ENCODE results near the gene ZNF225.
"Not testable (repeated sequence)": the region's sequence is repeated elsewhere in the genome, so short reads cannot be mapped to it uniquely, and the experiment has no call there.

ZNF225 gene

GRCh38 chr19:44163789-44164188 is 50.6 kb downstream of the ZNF225 start:
- WGBS, 2 donors (ENCODE audit: extremely low coverage in 2 of 2, insufficient read length in 2 of 2, insufficient replicate concordance in 1 of 2): no CpG with 5 or more reads among the region's 2 CpGs
- H2BK5ac ChIP-seq (ENCODE audit: low read length): no peak overlapping the region

DNA sequence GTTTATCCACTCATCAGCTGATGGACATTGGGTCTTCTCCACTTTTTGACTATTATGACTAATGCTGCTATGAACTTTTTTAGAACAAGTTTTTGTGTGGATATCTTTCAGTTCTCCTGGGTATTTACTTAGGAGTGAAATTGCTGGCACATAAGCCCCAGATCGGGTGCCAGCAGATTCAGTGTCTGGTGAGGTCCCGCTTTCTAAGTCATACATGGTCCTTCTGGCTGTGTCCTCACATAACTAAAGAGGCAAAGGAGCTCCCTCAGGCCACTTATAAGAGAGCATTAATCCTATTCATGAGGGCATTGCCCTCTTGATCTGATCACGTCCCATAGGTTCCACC is 51.1 kb downstream of the ZNF225 start:
- no peak overlapping the region for H3K18ac ChIP-seq (ENCODE audit: low read length)
- no peak for DNase-seq (ENCODE audit: low spot score)
- H3K4ac ChIP-seq (ENCODE audit: low read length): no peak overlapping the region
- H3K4me2 ChIP-seq (ENCODE audit: insufficient read depth, low read length, poor library complexity, severe bottlenecking): peak overlapping the region; percentile 21
- H2AK5ac ChIP-seq (ENCODE audit: low read depth, low read length): no peak overlapping the region
- no peak overlapping the region for H2BK120ac ChIP-seq (ENCODE audit: low read depth, low read length)
- H3K36me3 ChIP-seq (replicated peaks in 1 of 2; ENCODE audit: control insufficient read depth in 2 of 2, insufficient read depth in 2 of 2, low read length in 2 of 2): peaks cover 7 to 31% of the 10 kb centered on the region in 2 donors
- no peak overlapping the region for H2BK15ac ChIP-seq (ENCODE audit: low read length)
- peak overlapping the region; percentile 81 for H2AFZ ChIP-seq (ENCODE audit: low read length)
- no peak overlapping the region for H2BK5ac ChIP-seq (ENCODE audit: low read length)
- WGBS, 2 donors (ENCODE audit: extremely low coverage in 2 of 2, insufficient read length in 2 of 2, insufficient replicate concordance in 1 of 2): no CpG with 5 or more reads among the region's 3 CpGs
- no peak overlapping the region for H3K9ac ChIP-seq (ENCODE audit: low read depth, low read length, poor library complexity)
- H3K79me1 ChIP-seq (ENCODE audit: low read depth, low read length): peaks cover 4% of the 10 kb centered on the region
- H3K9me3 ChIP-seq (replicated peaks in 1 of 2; ENCODE audit: control insufficient read depth in 2 of 2, insufficient read depth in 1 of 2, low read depth in 1 of 2, low read length in 2 of 2): peaks cover 0 to 19% of the 10 kb centered on the region in 2 donors
- no peak overlapping the region for H3K23ac ChIP-seq (ENCODE audit: low read depth, low read length, poor library complexity)
- H4K91ac ChIP-seq (ENCODE audit: low read depth, low read length, poor library complexity): no peak overlapping the region
- peaks cover 0 to 4% of the 10 kb centered on the region in 2 donors for H3K4me1 ChIP-seq (ENCODE audit: control insufficient read depth in 2 of 2, insufficient read depth in 1 of 2, low read depth in 1 of 2, low read length in 2 of 2)
- no peak overlapping the region for H4K8ac ChIP-seq (ENCODE audit: low read depth, low read length)
- H2BK12ac ChIP-seq (ENCODE audit: low read length): no peak overlapping the region
- no peak overlapping the region for H3K27ac ChIP-seq (replicated peaks; ENCODE audit: low read length)
- peak overlapping the region in 1 of 2 donors; percentile 61 for H3K4me3 ChIP-seq (ENCODE audit: low read length in 2 of 2)
- H3K27me3 ChIP-seq (ENCODE audit: control insufficient read depth in 3 of 3, insufficient read depth in 3 of 3, low read depth in 1 of 3, low read length in 3 of 3): no peaks in the 10 kb centered on the region
- H3K14ac ChIP-seq (ENCODE audit: low read length): no peak overlapping the region

More at GRCh38 chr19:44163789-44164188, 50.6 kb downstream of the ZNF225 start:
- no peak overlapping the region for H3K9ac ChIP-seq (ENCODE audit: low read depth, low read length, poor library complexity)
- H3K4me1 ChIP-seq (ENCODE audit: control insufficient read depth in 2 of 2, insufficient read depth in 1 of 2, low read depth in 1 of 2, low read length in 2 of 2): peaks cover 0 to 4% of the 10 kb centered on the region in 2 donors
- peaks cover 0 to 19% of the 10 kb centered on the region in 2 donors for H3K9me3 ChIP-seq (replicated peaks in 1 of 2; ENCODE audit: control insufficient read depth in 2 of 2, insufficient read depth in 1 of 2, low read depth in 1 of 2, low read length in 2 of 2)
- H3K79me1 ChIP-seq (ENCODE audit: low read depth, low read length): peaks cover 4% of the 10 kb centered on the region
- peaks cover 7 to 26% of the 10 kb centered on the region in 2 donors for H3K36me3 ChIP-seq (replicated peaks in 1 of 2; ENCODE audit: control insufficient read depth in 2 of 2, insufficient read depth in 2 of 2, low read length in 2 of 2)
- no peak overlapping the region for H3K4ac ChIP-seq (ENCODE audit: low read length)
- H3K23ac ChIP-seq (ENCODE audit: low read depth, low read length, poor library complexity): no peak overlapping the region
- no peak overlapping the region for H2BK15ac ChIP-seq (ENCODE audit: low read length)
- no peak overlapping the region for H2BK12ac ChIP-seq (ENCODE audit: low read length)
- H2AFZ ChIP-seq (ENCODE audit: low read length): peak overlapping the region; percentile 81
- no peaks in the 10 kb centered on the region for H3K27me3 ChIP-seq (ENCODE audit: control insufficient read depth in 3 of 3, insufficient read depth in 3 of 3, low read depth in 1 of 3, low read length in 3 of 3)
- H2AK5ac ChIP-seq (ENCODE audit: low read depth, low read length): no peak overlapping the region
- no peak overlapping the region for H4K91ac ChIP-seq (ENCODE audit: low read depth, low read length, poor library complexity)
- H2BK120ac ChIP-seq (ENCODE audit: low read depth, low read length): no peak overlapping the region
- H3K27ac ChIP-seq (replicated peaks; ENCODE audit: low read length): no peak overlapping the region
- no peak overlapping the region for H3K4me2 ChIP-seq (ENCODE audit: insufficient read depth, low read length, poor library complexity, severe bottlenecking)
- DNase-seq (ENCODE audit: low spot score): no peak
- H4K8ac ChIP-seq (ENCODE audit: low read depth, low read length): no peak overlapping the region
- H3K18ac ChIP-seq (ENCODE audit: low read length): no peak overlapping the region
- no peak overlapping the region for H3K4me3 ChIP-seq (ENCODE audit: low read length in 2 of 2)
- no peak overlapping the region for H3K14ac ChIP-seq (ENCODE audit: low read length)

- Histone ChIP-seq H3K23ac (ENCODE audit: low read depth, low read length, poor library complexity) (no peak within 1 kb of the TSS), H3K14ac (ENCODE audit: low read length) (no peak within 1 kb of the TSS), H3K4me3 (ENCODE audit: low read length in 2 of 2) (peak within 1 kb of the TSS; percentile 61 to 94), H3K36me3 (replicated peaks in 1 of 2; ENCODE audit: control insufficient read depth in 2 of 2, insufficient read depth in 2 of 2, low read length in 2 of 2) (peaks cover 8 to 37% of the 10 kb centered on the region in 2 donors), H2AFZ (ENCODE audit: low read length) (peak within 1 kb of the TSS; percentile 81), H3K4me1 (ENCODE audit: control insufficient read depth in 2 of 2, insufficient read depth in 1 of 2, low read depth in 1 of 2, low read length in 2 of 2) (peaks cover 0 to 4% of the 10 kb centered on the region in 2 donors), H3K9ac (ENCODE audit: low read depth, low read length, poor library complexity) (no peak within 1 kb of the TSS), H2AK5ac (ENCODE audit: low read depth, low read length) (no peak within 1 kb of the TSS), H3K27ac (replicated peaks; ENCODE audit: low read length) (peak within 1 kb of the TSS; percentile 84), H2BK120ac (ENCODE audit: low read depth, low read length) (no peak within 1 kb of the TSS), H3K4ac (ENCODE audit: low read length) (no peak within 1 kb of the TSS), H3K4me2 (ENCODE audit: insufficient read depth, low read length, poor library complexity, severe bottlenecking) (peak within 1 kb of the TSS; percentile 63), H4K8ac (ENCODE audit: low read depth, low read length) (no peak within 1 kb of the TSS), H4K91ac (ENCODE audit: low read depth, low read length, poor library complexity) (no peak within 1 kb of the TSS), H3K79me1 (ENCODE audit: low read depth, low read length) (peaks cover 4% of the 10 kb centered on the region), H3K18ac (ENCODE audit: low read length) (peak within 1 kb of the TSS; percentile 82), H2BK12ac (ENCODE audit: low read length) (no peak within 1 kb of the TSS), H3K27me3 (ENCODE audit: control insufficient read depth in 3 of 3, insufficient read depth in 3 of 3, low read depth in 1 of 3, low read length in 3 of 3) (no peaks in the 10 kb centered on the region), H3K9me3 (replicated peaks in 1 of 2; ENCODE audit: control insufficient read depth in 2 of 2, insufficient read depth in 1 of 2, low read depth in 1 of 2, low read length in 2 of 2) (peaks cover 0 to 25% of the 10 kb centered on the region in 2 donors), H2BK5ac (ENCODE audit: low read length) (no peak within 1 kb of the TSS), H2BK15ac (ENCODE audit: low read length) (no peak within 1 kb of the TSS)
- peak; percentile 89 for DNase-seq (ENCODE audit: low spot score)
- no CpG with 5 or more reads among the region's 32 CpGs for WGBS, 2 donors (ENCODE audit: extremely low coverage in 2 of 2, insufficient read length in 2 of 2, insufficient replicate concordance in 1 of 2)
Measured at GRCh38 chr19:44164673-44165512, 51.7 kb downstream of the ZNF225 start, which contains the start of gene ZNF226. Gene ZNF226, plus strand, starts transcription at chr19:44165100. Its CDS starts 4,981 bp downstream, at chr19:44170081.

- H3K18ac ChIP-seq (ENCODE audit: low read length); H4K8ac ChIP-seq (ENCODE audit: low read depth, low read length); H2BK15ac ChIP-seq (ENCODE audit: low read length); H3K4ac ChIP-seq (ENCODE audit: low read length); H3K4me1 ChIP-seq (ENCODE audit: control insufficient read depth in 2 of 2, insufficient read depth in 1 of 2, low read depth in 1 of 2, low read length in 2 of 2); H3K4me2 ChIP-seq (ENCODE audit: insufficient read depth, low read length, poor library complexity, severe bottlenecking); H3K27ac ChIP-seq (replicated peaks; ENCODE audit: low read length); H3K79me1 ChIP-seq (ENCODE audit: low read depth, low read length); H4K91ac ChIP-seq (ENCODE audit: low read depth, low read length, poor library complexity); H3K27me3 ChIP-seq (ENCODE audit: control insufficient read depth in 3 of 3, insufficient read depth in 3 of 3, low read depth in 1 of 3, low read length in 3 of 3); DNase-seq (ENCODE audit: low spot score); H2BK5ac ChIP-seq (ENCODE audit: low read length); H3K23ac ChIP-seq (ENCODE audit: low read depth, low read length, poor library complexity); H2AFZ ChIP-seq (ENCODE audit: low read length); H2BK12ac ChIP-seq (ENCODE audit: low read length); H3K9ac ChIP-seq (ENCODE audit: low read depth, low read length, poor library complexity); H3K4me3 ChIP-seq (ENCODE audit: low read length in 2 of 2); H2AK5ac ChIP-seq (ENCODE audit: low read depth, low read length); H2BK120ac ChIP-seq (ENCODE audit: low read depth, low read length); H3K14ac ChIP-seq (ENCODE audit: low read length): not testable (repeated sequence)
- peaks cover 31 to 93% of the 10 kb centered on the region in 2 donors for H3K36me3 ChIP-seq (replicated peaks in 1 of 2; ENCODE audit: control insufficient read depth in 2 of 2, insufficient read depth in 2 of 2, low read length in 2 of 2)
- H3K9me3 ChIP-seq (replicated peaks in 1 of 2; ENCODE audit: control insufficient read depth in 2 of 2, insufficient read depth in 1 of 2, low read depth in 1 of 2, low read length in 2 of 2): peaks cover 5 to 57% of the 10 kb centered on the region in 2 donors
- WGBS, 2 donors (ENCODE audit: extremely low coverage in 2 of 2, insufficient read length in 2 of 2, insufficient replicate concordance in 1 of 2): no CpG with 5 or more reads among the region's 6 CpGs
Measured at GRCh38 chr19:44170660-44171059, 57.5 kb downstream of the ZNF225 start.
